PFSK-1 (cell line): ENCODE measurements around the gene MAST4.

Experiments used
- FOXP2 ChIP-seq: optimal IDR thresholded peaks from 2 replicates; pipeline ENCODE3; 2011; ENCODE audit warnings: borderline replicate concordance, control low read depth, inconsistent platforms; ENCODE audit not compliant: insufficient read depth; ENCODE audit errors: extremely low read length, extremely low read depth
- POLR2AphosphoS5 ChIP-seq: IDR thresholded peaks from 2 replicates; pipeline ENCODE4 v1.6.1; 2012; ENCODE audit warnings: low read depth, mild to moderate bottlenecking, control low read depth, low read length, moderate library complexity
- REST ChIP-seq, 2 experiments: IDR thresholded peaks; 2 replicates each; pipeline versions ENCODE4 v1.6.1 to v1.8.0; 2011 to 2012; ENCODE audit warnings: low read depth in 2 of 2, low read length in 2 of 2, control low read depth in 1 of 2, inconsistent platforms in 1 of 2, mild to moderate bottlenecking in 1 of 2, moderate library complexity in 1 of 2; ENCODE audit not compliant: insufficient read depth in 1 of 2
- SIN3A ChIP-seq: IDR thresholded peaks from 2 replicates; pipeline ENCODE4 v1.6.1; 2012; ENCODE audit warnings: mild to moderate bottlenecking, low read length, moderate library complexity, borderline replicate concordance; ENCODE audit not compliant: insufficient read depth
- TAF1 ChIP-seq: IDR thresholded peaks from 2 replicates; pipeline ENCODE4 v1.6.1; 2012; ENCODE audit warnings: low read length, control low read depth, borderline replicate concordance; ENCODE audit not compliant: insufficient read depth

Gene MAST4

GRCh38 chr5:67133776-67134175 is 537.6 kb downstream of the MAST4 start:
- TF ChIP-seq REST (IDR thresholded peaks at IDR 0.05; ENCODE audit: insufficient read depth in 1 of 2, low read depth in 2 of 2, low read length in 2 of 2) (no peak), POLR2AphosphoS5 (no peak), FOXP2 (no peak), TAF1 (no peak), SIN3A (no peak)

- TF ChIP-seq FOXP2 (no peak), TAF1 (no peak), POLR2AphosphoS5 (no peak), REST (IDR thresholded peaks at IDR 0.05; ENCODE audit: insufficient read depth in 1 of 2, low read depth in 2 of 2, low read length in 2 of 2) (no peak), SIN3A (no peak)
Observed at GRCh38 chr5:67135381-67135984, 539.3 kb downstream of the MAST4 start.

- no peak for TF ChIP-seq POLR2AphosphoS5
- no peak for TF ChIP-seq SIN3A
- no peak for TF ChIP-seq TAF1
- no peak for TF ChIP-seq REST (IDR thresholded peaks at IDR 0.05; ENCODE audit: insufficient read depth in 1 of 2, low read depth in 2 of 2, low read length in 2 of 2)
- TF ChIP-seq FOXP2 = no peak
Observed at GRCh38 chr5:67139030-67139429, 542.8 kb downstream of the MAST4 start.

- TF ChIP-seq REST (IDR thresholded peaks at IDR 0.05; ENCODE audit: insufficient read depth in 1 of 2, low read depth in 2 of 2, low read length in 2 of 2) (no peak), FOXP2 (no peak), TAF1 (no peak), POLR2AphosphoS5 (no peak), SIN3A (no peak)
Observed at GRCh38 chr5:67140413-67140812, 544.2 kb downstream of the MAST4 start.
